NCI-H2107 treated with DMSO at 0.1 percent for 48 hours (cell line): ENCODE measurements around the gene MAPK1.
A peak's percentile ranks its signal among the peaks of the same experiment; 100 is the strongest.
"Not testable (repeated sequence)": the region's sequence is repeated elsewhere in the genome, so short reads cannot be mapped to it uniquely, and the experiment has no call there.

Experiments
- DNase-seq: peaks from one replicate; lab custom pipeline; 2025; ENCODE audit not compliant: unreplicated experiment; lab: John Stamatoyannopoulos, UW

Gene MAPK1

GRCh38 chr22:21759646-21760376 is 107.6 kb downstream of the MAPK1 start:
- no peak for DNase-seq

GRCh38 chr22:21759093-21759492 is 108.4 kb downstream of the MAPK1 start:
- no peak for DNase-seq

GRCh38 chr22:21758091-21758864 is 109.2 kb downstream of the MAPK1 start:
- DNase-seq = no peak

- no peak for DNase-seq
Observed at GRCh38 chr22:21755851-21756284, 111.6 kb downstream of the MAPK1 start.

- no peak for DNase-seq
Observed at GRCh38 chr22:21754523-21754922, 112.9 kb downstream of the MAPK1 start.

- DNase-seq = no peak
Observed at GRCh38 chr22:21753374-21754111, 113.9 kb downstream of the MAPK1 start.

- no peak for DNase-seq
Observed at GRCh38 chr22:21752276-21752675, 115.2 kb downstream of the MAPK1 start.

- DNase-seq = no peak
Observed at GRCh38 chr22:21745948-21746347, 121.5 kb downstream of the MAPK1 start.

- DNase-seq = not testable (repeated sequence)
Observed at GRCh38 chr22:21744917-21745316, 122.5 kb downstream of the MAPK1 start.

- DNase-seq = no peak
Observed at GRCh38 chr22:21741790-21742189, 125.7 kb downstream of the MAPK1 start.

- DNase-seq = no peak
Observed at GRCh38 chr22:21741059-21741458, 126.4 kb downstream of the MAPK1 start.

- DNase-seq = no peak
Observed at GRCh38 chr22:21739828-21740377, 127.5 kb downstream of the MAPK1 start.

- no peak for DNase-seq
Observed at GRCh38 chr22:21738966-21739365, 128.5 kb downstream of the MAPK1 start.

GRCh38 chr22:21738081-21738480 is 129.4 kb downstream of the MAPK1 start:
- DNase-seq = no peak

GRCh38 chr22:21736948-21737347 is 130.5 kb downstream of the MAPK1 start:
- no peak for DNase-seq

- DNase-seq = no peak
Observed at GRCh38 chr22:21736084-21736642, 131.3 kb downstream of the MAPK1 start.

GRCh38 chr22:21735200-21736083 is 132.0 kb downstream of the MAPK1 start, which contains the start of gene YPEL1:
TSS of gene YPEL1 (minus strand) at chr22:21735794. CDS start at chr22:21710744, 25,050 bp downstream.
- peak; percentile 18 for DNase-seq

GRCh38 chr22:21734540-21735199 is 132.8 kb downstream of the MAPK1 start:
- no peak for DNase-seq

GRCh38 chr22:21731503-21731902 is 135.9 kb downstream of the MAPK1 start:
- DNase-seq = no peak
